ENCODE measurements around the gene DISP3.

Gene DISP3

DNA sequence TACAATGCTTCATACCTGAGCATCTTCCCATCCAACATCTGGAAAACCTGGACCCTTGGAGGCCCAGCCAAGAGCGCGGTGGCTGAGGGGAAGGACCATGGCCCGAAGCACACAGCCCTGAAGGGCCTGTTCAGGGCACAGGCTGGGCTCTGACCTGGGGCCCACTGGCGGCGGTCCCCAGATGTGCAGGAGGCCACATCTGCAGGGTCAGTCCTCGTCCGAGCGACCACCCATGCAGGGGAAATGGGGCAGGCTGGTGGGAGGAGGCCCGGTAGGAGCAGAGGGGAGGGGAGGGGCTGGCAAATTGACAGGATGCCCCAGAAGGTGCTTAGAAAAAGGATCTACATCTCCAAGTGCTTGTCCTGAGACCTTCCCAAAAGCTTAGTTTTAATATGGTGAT lies 59.9 kb downstream of the DISP3 start:
- in situ Hi-C loops (cut with MboI; ENCODE audit: low sequenced_read_pairs): no loop called here

DNA sequence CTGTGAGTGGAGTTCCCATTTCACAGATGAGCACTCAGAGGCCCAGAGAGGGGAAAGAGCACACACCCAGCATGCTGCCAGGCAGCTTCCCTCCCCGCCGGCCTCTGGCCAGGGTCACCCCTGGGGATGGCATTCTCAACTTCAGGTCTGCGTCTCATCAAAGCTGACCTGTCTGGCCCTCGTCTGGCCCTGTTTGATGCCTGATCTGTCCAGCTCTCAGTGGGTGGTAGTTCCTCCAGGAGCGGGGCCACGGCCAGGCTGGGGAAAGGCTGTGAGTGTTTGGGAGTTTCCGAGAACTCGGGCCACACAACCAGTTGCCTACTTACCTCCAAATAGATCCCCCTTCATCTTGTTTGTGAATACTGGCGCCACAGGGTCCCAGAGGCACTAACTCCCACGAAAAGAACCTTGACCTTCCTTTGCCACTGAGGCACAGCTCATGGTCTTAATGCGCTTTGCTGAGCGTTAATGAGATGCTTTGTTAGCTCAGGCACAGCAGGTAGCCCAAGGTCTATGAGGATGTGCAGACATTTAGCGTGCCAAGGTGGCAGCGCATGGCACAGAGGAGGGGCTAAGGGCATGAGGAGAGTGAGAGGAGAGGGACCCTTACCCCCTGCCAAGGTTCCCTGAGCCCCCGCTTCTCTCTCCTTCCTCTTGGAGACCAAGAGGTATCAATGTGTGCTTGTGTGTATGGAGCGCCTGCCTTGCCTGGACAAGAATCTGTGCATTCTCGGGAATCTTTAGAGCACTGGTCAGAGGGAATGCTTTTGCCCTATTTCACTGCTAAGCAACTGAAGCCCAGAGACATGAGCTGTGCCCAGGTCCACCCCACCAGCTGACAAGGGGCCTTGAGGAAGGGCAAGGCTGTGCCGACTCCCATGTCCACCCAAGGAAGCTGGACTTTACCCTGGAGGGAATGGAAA lies 61.2 kb downstream of the DISP3 start:
- in situ Hi-C loops (cut with MboI; ENCODE audit: low sequenced_read_pairs): no loop called here

DNA sequence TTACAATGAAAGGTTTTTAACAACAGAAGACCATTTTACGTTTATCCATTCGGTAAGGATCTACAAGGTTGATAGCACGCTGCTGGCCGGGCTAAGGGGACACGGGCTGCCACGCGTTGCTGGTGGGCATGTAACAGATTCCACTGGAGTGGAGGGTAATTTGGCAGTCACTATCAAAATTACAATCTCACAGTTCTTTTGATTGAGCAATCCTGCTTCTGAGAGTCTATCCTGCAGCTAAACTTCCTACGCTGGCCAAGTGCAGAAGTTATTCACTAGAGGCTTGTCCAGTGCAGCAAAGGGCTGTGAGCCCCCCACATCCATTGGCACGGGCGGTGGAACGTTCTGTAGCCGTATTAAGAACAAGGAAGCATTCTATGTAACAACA lies 61.8 kb downstream of the DISP3 start:
- in situ Hi-C loops (cut with MboI; ENCODE audit: low sequenced_read_pairs): no loop called here

DNA sequence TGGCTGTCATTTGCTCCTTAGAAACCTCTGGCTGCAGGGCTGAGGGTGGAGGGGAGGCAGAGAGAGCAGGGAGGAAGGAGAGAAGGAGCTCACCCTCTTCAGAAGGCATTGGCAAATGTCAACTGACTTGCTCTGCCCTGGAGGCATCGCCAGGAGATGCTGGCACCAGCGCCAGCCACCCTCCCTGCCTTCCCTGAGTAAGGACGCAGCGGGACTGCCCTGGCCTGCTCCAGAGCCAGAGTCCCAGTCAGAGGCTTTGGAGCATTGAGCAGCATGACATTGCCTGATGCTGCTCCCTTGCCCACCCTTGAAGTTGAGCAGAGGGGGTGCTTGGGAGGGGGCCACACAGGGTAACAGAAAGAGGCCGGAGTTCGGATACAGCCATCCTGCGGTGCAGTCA lies 62.3 kb downstream of the DISP3 start:
- in situ Hi-C loops (cut with MboI; ENCODE audit: low sequenced_read_pairs): no loop called here

DNA sequence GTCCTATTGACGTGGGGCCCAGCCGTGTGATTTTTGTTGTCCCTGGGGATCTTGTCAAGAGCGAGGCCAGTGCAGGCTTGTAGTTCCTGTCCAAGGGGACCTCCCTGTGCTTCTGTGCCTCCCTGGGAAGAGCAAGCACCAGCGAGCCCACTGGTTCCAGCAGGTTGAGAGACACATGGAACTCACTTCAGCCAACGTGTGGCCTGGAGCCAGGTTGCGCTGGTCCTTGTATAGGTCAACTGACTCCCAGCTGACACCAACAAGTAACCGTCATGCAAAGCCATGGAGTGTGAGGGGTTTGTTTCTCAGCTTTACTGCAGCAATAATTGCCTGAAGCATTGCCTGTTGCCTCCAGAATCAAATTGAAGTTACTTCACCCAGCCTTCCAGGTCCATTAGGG lies 63.0 kb downstream of the DISP3 start:
- in situ Hi-C loops (cut with MboI; ENCODE audit: low sequenced_read_pairs): no loop called here

DNA sequence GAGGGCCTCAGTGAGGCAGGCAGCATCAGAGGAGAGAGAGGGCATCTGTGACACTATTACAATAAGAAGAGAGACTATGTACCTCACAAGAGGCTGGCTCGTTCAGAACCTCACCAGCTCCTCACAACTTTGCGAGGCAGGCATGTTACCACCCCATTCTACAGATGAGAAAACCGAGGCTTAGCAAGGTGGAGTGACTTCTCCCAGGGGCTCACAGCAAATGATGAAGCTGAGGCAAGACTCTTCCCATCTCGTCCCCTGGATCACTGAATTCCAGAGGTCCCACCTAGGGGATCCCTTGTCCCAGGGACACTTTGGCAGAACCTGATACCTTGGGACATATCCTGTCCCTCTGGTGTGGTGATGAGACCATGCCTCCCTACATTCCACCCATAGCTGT lies 64.4 kb downstream of the DISP3 start:
- in situ Hi-C loops (cut with MboI; ENCODE audit: low sequenced_read_pairs): no loop called here

DNA sequence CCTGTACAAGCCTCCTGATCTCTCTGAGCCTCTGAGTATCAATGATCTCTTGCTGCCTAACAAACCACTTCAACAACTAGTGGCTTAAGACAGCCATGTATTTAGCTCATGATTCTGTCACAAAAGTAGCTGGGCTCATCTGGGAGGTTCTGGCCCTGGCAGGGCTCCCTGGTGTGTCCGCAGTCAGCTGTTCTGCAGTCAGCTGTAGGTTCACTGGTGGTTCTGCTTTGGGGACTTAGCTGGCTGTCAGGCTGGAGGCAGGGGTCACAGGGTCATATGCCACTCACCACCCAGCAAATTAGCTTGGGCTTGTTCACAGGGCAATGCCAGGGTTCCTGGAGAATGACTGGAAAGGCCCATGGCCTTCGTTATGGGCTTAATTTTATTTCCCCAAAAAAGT lies 64.8 kb downstream of the DISP3 start:
- in situ Hi-C loops (cut with MboI; ENCODE audit: low sequenced_read_pairs): no loop called here

DNA sequence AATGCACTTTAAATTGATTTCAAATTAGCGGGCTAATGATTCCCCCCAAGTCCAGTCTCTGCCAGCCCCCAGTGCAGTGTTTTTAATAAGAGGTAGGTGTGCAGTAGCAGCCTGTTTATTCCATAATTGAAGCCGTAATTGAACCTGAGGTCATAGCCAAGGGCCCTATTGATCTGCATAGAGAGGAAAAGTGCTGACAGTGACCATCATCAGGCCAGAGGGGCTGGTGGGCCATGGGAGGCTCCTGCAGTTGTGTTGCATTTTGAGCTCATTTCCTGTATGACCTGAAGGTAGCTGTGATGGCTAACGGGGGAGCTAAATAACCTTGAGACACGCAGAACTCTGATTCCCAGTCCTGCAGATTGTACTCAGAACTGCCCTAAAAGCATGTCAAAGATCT lies 67.5 kb downstream of the DISP3 start:
- in situ Hi-C loops (cut with MboI; ENCODE audit: low sequenced_read_pairs): no loop called here

DNA sequence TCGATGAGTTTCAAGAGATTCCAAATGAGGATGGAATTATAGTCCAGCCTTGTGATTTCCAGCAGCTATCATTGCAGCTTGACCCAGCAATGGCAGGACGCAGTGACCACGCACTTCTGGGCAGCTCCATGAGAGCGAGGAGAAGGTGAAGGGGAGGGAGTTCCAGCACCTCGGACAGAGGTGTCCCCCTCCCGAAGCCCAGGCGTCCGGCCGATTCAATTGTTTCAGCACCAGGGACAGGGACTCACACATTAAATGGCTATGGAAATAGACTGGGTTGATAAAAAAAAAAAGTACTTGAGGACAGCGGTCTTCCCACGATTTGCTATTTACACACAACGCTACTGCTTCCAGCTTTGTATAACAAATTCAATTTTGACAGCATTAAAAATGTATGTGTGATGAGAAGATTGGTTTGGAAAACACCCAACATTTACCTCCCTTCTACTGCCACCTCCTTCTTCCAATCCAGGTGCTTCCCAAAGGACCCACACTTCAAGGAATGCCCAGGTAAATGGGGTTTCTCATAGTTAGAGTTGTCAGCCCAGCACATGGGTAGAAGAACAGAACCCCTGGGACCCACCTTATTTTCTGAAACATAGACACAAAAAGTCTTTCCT lies 71.8 kb downstream of the DISP3 start:
- in situ Hi-C loops (cut with MboI; ENCODE audit: low sequenced_read_pairs): no loop called here

DNA sequence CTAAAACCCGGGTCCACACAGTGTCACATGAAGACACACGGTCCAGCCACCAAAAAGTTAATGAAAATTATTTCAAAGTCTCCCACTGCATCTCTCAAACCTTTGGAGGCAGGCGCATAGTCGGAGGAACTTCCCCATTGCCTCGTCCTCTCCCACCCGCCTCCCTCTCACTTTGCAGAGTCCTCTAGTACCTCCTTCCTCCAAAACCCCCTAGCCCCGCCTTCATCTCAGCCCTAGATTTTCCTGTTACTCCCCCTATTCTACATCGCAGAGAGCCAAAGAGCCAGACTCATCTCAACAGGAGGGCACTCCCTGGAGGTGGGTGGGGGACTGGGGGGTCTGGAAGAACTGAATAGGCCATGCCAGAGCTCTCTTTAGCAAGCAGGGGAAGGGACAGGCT lies 79.3 kb downstream of the DISP3 start:
- in situ Hi-C loops (cut with MboI; ENCODE audit: low sequenced_read_pairs): no loop called here

DNA sequence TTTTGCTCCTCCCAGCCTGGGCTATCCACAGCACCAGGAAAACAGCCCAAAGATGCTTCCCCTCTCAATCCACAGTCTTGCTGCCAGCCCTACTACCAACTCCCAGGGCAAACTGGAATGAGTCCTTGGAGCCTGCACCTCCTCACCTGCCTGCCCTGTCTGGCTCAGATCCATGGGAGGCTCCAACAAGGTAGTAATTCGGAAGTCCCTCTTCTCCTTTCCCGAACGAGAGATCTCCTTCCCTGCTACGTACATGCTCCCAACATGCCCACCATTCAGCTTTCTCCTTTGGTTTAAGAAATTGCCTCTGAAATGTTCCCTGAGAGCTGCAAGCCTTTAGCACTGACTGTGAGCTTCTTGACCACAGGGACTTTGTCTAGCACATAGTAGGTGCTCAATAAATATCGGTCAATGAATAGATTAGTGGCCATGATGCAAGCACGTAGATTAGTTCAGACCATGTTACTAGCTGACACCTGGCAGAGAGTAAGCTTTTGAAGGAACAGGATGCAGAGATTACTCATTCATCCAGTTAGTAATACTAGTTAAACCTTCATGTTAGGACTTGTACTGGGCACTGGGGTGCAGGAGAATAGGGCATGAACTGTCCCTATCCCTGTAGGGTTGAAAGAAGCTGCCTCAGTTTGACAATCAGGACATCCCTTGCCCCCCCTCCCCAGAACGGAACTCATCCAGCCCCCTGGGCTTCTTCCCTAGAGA lies 80.1 kb downstream of the DISP3 start:
- in situ Hi-C loops (cut with MboI; ENCODE audit: low sequenced_read_pairs): no loop called here

DNA sequence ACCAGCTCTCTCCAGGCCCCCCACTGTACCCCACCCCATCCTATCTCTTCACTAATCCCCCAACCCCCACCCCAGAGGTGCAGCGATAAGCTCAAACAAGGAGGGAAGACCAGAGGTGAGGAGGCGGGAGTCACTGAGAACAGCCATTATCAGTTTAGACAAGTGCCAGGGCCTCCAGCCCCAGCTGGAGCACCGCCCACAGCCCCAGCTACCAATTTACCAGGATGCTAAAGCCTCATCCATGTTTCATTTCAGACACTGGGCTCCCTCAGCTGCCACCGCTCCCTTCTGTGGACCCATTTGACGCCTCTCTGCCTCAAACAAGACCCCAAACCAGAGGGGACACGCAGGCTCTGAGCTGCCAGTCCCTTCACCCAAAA lies 80.6 kb downstream of the DISP3 start:
- in situ Hi-C loops (cut with MboI; ENCODE audit: low sequenced_read_pairs): no loop called here

DNA sequence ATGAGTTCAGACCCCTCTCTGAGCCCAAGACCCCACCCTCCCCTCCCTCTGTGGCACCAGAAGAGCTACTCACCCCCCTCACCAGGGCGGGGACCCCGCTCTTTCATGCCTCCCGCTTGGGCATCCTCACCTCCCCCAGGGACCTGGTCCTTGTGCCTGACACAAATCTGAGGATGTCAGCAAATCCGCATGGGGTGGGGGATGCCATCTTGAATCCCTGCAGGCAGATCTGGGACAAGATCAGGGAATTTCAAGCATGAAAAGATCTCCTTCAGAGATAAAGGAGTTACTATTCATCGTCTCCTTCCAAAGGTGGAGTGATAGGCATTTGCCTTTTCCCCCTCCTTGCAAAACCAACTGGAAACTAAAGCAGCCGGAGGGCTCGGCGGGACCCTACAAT lies 81.1 kb downstream of the DISP3 start:
- in situ Hi-C loops (cut with MboI; ENCODE audit: low sequenced_read_pairs): no loop called here

DNA sequence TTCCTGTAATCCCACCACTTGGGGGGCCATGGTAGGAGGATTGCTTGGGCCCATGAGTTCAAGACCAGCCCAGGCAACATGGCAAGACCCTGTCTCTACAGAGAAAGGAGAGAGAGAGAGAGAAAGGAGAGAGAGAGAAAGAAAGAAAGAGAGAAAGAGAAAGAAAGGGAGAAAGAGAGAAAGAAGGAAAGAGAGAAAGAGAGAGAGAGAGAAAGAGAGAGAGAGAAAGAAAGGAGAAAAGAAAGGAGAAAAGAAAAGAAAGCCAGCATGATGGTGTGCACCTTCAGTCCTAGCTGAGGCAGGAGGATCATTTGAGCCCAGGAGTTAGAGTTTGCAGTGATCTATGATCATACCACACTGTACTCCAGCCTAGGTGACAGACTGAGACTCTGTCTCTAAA lies 82.8 kb downstream of the DISP3 start:
- in situ Hi-C loops (cut with MboI; ENCODE audit: low sequenced_read_pairs): no loop called here

DNA sequence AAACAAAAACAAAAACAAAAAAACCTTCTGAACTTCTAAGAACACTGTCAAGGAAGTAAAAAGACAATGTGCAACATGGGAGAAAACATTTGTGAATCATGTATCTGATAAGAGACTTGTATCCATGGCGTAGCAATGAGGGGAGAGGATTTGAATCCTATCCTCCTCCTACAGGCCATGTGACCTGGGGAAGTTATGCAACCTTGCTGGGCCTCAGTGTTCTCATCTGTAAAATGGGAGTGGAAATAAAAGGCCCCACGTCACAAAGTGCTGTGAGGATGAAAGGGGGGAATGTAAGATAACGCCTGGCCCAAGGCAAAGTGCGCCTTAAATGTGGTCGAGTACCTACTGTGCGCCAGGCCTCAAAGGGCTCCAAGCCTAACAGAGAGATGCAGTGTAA lies 83.7 kb downstream of the DISP3 start:
- in situ Hi-C loops (cut with MboI; ENCODE audit: low sequenced_read_pairs): no loop called here

DNA sequence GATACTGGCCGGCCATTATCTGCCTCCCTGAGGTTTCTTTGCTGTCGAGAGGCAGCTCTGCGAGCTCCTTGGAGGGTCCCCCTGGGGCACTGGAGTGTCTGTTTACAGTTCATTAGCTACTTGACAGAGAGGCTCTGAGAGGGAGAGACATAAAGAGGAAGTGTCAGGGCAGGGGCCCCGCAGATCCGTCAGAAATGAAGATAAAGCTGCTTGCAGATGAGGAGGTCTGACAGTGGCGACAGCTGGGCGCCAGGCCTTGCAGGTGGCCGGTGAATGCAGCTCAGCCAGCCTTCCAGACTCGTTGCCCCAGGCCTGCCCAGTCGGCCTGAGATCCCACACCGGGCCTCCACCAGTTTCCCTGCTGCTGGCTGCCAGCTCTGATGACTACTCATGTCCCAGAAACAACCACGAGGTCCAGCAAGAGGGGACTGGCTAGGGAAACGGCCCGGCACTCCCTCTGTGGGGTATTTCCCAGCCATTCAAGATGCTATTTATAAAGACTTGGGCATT lies 84.7 kb downstream of the DISP3 start:
- in situ Hi-C loops (cut with MboI; ENCODE audit: low sequenced_read_pairs): no loop called here

DNA sequence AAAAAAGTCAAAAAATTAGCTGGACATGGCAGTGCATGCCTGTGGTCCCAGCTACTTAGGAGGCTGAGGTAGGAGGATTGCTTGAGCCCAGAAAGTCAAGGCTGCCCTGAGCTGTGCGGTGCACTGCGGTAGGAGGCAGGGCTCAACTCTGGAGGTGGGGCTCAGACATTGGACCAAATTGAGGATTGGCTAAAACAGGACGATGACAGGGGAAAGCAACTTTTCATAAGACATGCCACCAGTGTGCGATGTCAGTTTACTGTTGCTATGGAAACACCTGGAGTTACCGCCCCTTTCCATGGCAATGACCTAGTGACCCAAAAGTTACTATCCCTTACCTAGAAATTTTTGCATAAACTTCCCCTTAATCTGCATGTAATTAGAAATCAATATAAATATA lies 85.3 kb downstream of the DISP3 start:
- in situ Hi-C loops (cut with MboI; ENCODE audit: low sequenced_read_pairs): no loop called here

DNA sequence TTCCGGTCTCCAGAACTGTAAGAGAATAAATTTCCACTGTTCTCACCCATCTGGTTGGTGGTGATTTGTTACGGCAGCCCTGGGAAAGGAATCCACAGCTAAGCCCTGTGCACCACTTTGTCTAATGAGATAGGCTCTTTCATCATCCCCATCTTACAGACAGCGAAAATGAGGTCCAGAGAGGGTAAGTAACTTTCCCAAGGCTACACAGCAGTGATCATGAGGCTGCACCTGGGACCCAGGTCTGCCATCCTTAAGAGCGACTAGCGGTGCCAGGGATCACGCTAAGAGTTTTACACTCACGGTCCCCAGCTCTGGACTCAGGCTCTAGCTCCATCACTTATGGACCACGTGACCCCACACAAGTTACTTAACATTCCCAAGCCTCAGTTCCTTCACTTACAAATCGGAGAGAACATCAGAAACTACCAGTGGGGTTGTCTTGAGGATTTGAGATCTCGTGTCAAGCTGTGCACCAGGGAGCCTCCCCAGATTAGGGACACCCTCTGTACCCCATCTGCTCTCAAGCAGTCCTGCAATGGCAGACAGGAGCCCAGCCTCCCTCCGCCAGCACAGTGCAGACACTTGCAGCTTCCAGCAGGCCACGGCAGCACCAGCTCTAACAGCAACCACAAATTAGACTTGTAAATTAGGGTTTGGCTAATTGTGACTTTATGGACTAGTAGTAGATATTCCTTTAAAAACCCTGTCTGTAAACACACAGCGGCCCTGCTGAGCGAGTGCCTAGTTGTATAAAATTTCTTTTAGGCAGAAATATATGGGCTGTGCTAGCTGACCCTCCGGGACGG lies 87.3 kb downstream of the DISP3 start:
- in situ Hi-C loops (cut with MboI; ENCODE audit: low sequenced_read_pairs): no loop called here

DNA sequence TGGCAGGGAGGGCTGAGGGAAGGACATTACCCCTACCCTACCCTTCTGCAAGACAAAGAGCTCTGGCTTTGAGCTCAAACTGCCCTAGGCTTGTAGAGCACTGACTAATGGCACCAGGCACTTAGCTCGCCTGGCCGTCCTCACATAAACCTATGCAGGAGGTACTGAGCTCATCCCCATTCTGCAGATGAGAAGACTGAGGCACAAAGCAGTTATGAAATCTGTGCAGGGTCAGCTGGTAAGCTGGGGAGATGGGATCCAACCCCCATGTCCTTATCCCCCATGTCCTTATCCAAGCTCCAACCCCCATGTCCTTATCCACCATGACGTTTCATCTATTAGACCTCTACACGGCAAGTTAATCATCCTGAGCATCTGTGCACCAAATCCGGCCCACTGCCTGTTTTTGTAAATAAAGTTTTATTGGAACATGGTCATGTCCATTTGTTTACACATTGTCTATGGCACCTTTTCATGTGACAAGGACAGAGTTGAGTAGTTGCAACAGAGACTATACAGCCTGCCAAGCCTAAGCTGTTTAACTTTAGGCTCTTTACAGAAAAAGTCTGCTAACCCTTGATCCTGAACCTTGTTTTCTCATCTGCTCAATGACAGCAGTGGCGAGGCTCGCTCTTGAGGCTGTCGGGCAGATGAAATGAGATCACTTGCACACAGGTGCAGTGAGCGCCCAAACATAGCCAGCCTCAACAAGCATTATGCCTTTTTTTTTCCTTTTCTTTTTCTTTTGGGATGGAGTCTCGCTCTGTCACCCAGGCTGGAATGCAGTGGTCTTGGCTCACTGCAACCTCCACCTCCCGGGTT lies 88.5 kb downstream of the DISP3 start:
- in situ Hi-C loops (cut with MboI; ENCODE audit: low sequenced_read_pairs): no loop called here

DNA sequence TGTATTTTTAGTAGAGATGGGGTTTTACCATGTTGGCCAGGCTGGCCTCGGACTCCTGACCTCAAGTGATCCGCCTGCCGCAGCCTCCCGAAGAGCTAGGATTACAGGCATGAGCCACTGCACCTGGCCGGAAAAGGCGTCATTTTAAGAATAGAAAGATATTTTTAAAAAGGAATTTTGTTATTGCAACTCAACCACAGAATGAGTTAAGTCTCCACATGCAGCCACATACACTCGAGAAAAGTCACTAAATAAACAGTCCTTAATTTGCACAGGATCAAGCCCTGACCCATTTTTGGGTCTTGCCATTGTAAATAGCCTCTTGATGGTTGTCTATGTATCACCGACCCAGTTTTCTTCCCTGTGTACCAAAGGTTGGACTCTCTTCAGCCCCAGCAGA lies 89.7 kb downstream of the DISP3 start:
- in situ Hi-C loops (cut with MboI; ENCODE audit: low sequenced_read_pairs): no loop called here
